K562 (cell line): ENCODE results near the gene LMAN1L. TPM values are rescaled to one million over a fixed set of nuclear protein-coding genes. Genes with fewer than 3 reads are reported as not detected.

Experiments
- BRD4 ChIP-seq: fragments of 200-600 bp; sonication (generic); IDR thresholded peaks from 2 replicates; pipeline ENCODE4 v1.6.1; 2017; ENCODE audit warnings: inconsistent platforms
- CTCFL ChIP-seq: IDR thresholded peaks from 2 replicates; pipeline ENCODE4 v1.6.1; 2011; ENCODE audit warnings: borderline replicate concordance, low read depth, mild to moderate bottlenecking, moderate library complexity, low read length; ENCODE audit not compliant: insufficient read depth, poor library complexity, severe bottlenecking
- L3MBTL2 ChIP-seq: fragments of 450-650 bp; IDR thresholded peaks from 2 replicates; pipeline ENCODE4 v1.6.1; 2016; ENCODE audit warnings: mild to moderate bottlenecking, moderate library complexity
- MGA ChIP-seq: fragments of 450-650 bp; IDR thresholded peaks from 2 replicates; pipeline ENCODE4 v1.6.1; 2016; ENCODE audit warnings: mild to moderate bottlenecking, moderate library complexity
- ZNF121 ChIP-seq: sonication (generic); formaldehyde crosslinking; conservative IDR thresholded peaks from 2 replicates; pipeline ENCODE4 v1.8.0; 2022; ENCODE audit warnings: missing genetic modification reagents
- polyA plus RNA-seq, 8 experiments: library from polyadenylated mRNA; depleted of rRNA in 4 of 8; stranded (reverse) in 5 of 8; unstranded in 3 of 8; fragments of >200 nt; fragmentation: Nextera tagmentation in 2 of 8; fragmentation: Illumina TruSeq in 1 of 8; extraction: Ambion mirVana in 2 of 8; extraction: Trizol in 1 of 8; gene quantifications; 2 replicates each; pipeline versions ENCODE4 v1.2.1 to v1.2.3, GENCODE V29; 2011 to 2014; ENCODE audit warnings: inconsistent platforms in 1 of 8, missing spikeins in 1 of 8
- total RNA-seq, 7 experiments: library from RNA; depleted of rRNA in 6 of 7; stranded (reverse); fragments of >200 nt in 6 of 7; fragmentation: Illumina TruSeq in 2 of 7; extraction: Trizol in 2 of 7; gene quantifications; 2 replicates each; pipeline versions ENCODE4 v1.2.1 to v1.2.3, GENCODE V29; 2011 to 2021; ENCODE audit warnings: low replicate concordance in 1 of 7

LMAN1L gene
- total and polyA plus RNA-seq, 9 of the 15 experiments (the other 6 are each of a cell fraction or from before 2014, with no cell fraction given) = not detected

GRCh38 chr15:74787251-74788041 lies 25.2 kb upstream of the LMAN1L start (continued):
- TF ChIP-seq MGA (no peak), BRD4 (no peak), CTCFL (peak; percentile 72), ZNF121 (CRISPR knock-in tag) (no peak), L3MBTL2 (0 out of 2 replicates have a peak, but pooled peaks have one; percentile 16)
